ENCODE results near the gene INSIG2.

DNA sequence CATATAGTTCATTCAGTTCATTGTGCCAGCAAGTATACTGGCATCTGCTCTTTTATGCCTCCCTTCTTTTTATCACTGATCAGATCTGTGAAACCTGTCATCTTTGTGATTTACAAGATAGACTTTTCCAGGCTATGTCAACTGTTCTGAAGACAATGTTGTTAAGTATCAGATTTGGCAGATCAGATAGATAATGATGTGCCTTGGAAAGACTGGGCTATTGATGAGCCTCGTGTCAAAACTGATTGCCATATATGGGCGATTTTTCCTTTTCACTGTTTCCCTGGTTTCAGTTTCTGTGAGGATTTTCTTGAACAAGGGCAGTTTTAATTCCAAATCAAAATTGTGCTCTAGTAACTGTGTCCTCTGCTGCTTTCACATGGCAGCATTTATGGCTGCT, 26.6 kb downstream of the INSIG2 start:
- TF ChIP-seq, protein P1, sequence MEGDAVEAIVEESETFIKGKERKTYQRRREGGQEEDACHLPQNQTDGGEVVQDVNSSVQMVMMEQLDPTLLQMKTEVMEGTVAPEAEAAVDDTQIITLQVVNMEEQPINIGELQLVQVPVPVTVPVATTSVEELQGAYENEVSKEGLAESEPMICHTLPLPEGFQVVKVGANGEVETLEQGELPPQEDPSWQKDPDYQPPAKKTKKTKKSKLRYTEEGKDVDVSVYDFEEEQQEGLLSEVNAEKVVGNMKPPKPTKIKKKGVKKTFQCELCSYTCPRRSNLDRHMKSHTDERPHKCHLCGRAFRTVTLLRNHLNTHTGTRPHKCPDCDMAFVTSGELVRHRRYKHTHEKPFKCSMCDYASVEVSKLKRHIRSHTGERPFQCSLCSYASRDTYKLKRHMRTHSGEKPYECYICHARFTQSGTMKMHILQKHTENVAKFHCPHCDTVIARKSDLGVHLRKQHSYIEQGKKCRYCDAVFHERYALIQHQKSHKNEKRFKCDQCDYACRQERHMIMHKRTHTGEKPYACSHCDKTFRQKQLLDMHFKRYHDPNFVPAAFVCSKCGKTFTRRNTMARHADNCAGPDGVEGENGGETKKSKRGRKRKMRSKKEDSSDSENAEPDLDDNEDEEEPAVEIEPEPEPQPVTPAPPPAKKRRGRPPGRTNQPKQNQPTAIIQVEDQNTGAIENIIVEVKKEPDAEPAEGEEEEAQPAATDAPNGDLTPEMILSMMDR (IDR thresholded peaks at IDR 0.05), result no peak
- no peak for TF ChIP-seq POLR2A (IDR thresholded peaks at IDR 0.05)
- TF ChIP-seq EP300 (IDR thresholded peaks at IDR 0.05), result no peak

Data from tibial nerve (tissue), 4 donors.